Measurements from ENCODE around the gene ARID1B.

- TF ChIP-seq, protein P1, sequence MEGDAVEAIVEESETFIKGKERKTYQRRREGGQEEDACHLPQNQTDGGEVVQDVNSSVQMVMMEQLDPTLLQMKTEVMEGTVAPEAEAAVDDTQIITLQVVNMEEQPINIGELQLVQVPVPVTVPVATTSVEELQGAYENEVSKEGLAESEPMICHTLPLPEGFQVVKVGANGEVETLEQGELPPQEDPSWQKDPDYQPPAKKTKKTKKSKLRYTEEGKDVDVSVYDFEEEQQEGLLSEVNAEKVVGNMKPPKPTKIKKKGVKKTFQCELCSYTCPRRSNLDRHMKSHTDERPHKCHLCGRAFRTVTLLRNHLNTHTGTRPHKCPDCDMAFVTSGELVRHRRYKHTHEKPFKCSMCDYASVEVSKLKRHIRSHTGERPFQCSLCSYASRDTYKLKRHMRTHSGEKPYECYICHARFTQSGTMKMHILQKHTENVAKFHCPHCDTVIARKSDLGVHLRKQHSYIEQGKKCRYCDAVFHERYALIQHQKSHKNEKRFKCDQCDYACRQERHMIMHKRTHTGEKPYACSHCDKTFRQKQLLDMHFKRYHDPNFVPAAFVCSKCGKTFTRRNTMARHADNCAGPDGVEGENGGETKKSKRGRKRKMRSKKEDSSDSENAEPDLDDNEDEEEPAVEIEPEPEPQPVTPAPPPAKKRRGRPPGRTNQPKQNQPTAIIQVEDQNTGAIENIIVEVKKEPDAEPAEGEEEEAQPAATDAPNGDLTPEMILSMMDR (conservative IDR thresholded peaks at IDR 0.05), result no peak
- no peak for TF ChIP-seq EZH2 (IDR thresholded peaks at IDR 0.05; ENCODE audit: low read depth)
Measured at GRCh38 chr6:156925026-156925425, 147.8 kb downstream of the ARID1B start.

Data from PC-9 (cell line).